SK-N-SH treated with all-trans-retinoic acid at 6 μM for 48 hours (cell line): Measurements from ENCODE around the gene TRNP1.
A peak's percentile ranks its signal among the peaks of the same experiment; 100 is the strongest.

ENCODE experiments used
- ATAC-seq: fragments of 200-7000 bp; cut with Tn5 transposase; 3 replicates; pipeline ENCODE4 v1.9.1; 2020; ENCODE audit warnings: mild to moderate bottlenecking, moderate library complexity
- ARNTL ChIP-seq: fragments of 450-650 bp; formaldehyde crosslinking; IDR thresholded peaks from 2 replicates; pipeline ENCODE4 v1.5.0; 2020; ENCODE audit warnings: low read depth, mild to moderate bottlenecking, moderate library complexity, borderline replicate concordance
- BACH2 ChIP-seq: fragments of 250-450 bp; sonication (Bioruptor Pico); IDR thresholded peaks from 2 replicates; pipeline ENCODE4 v1.9.0; 2021; ENCODE audit warnings: mild to moderate bottlenecking, borderline replicate concordance
- CREB5 ChIP-seq: fragments of 250-450 bp; sonication (Bioruptor Pico); IDR thresholded peaks from 2 replicates; pipeline ENCODE4 v1.5.1; 2020; ENCODE audit warnings: low read depth, mild to moderate bottlenecking, moderate library complexity
- CSDC2 ChIP-seq: fragments of 250-450 bp; sonication (Bioruptor Pico); IDR thresholded peaks from 2 replicates; pipeline ENCODE4 v1.5.0; 2020; ENCODE audit warnings: mild to moderate bottlenecking, moderate library complexity
- CSRNP3 ChIP-seq: fragments of 250-450 bp; sonication (Bioruptor Pico); IDR thresholded peaks from 2 replicates; pipeline ENCODE4 v1.5.1; 2021; ENCODE audit warnings: mild to moderate bottlenecking, moderate library complexity
- ESRRG ChIP-seq: fragments of 250-450 bp; sonication (Bioruptor Pico); IDR thresholded peaks from 2 replicates; pipeline ENCODE4 v1.6.1; 2021; ENCODE audit warnings: mild to moderate bottlenecking
- ISL1 ChIP-seq: fragments of 250-450 bp; sonication (Bioruptor Pico); IDR thresholded peaks from 2 replicates; pipeline ENCODE4 v2.1.2; 2022; ENCODE audit warnings: mild to moderate bottlenecking, moderate library complexity
- OSR1 ChIP-seq: fragments of 250-450 bp; sonication (Bioruptor Pico); IDR thresholded peaks from 2 replicates; pipeline ENCODE4 v1.8.0; 2022; ENCODE audit warnings: moderate library complexity, mild to moderate bottlenecking, inconsistent platforms
- PATZ1 ChIP-seq: fragments of 250-450 bp; sonication (Bioruptor Pico); IDR thresholded peaks from 2 replicates; pipeline ENCODE4 v1.8.0; 2020; ENCODE audit warnings: mild to moderate bottlenecking, moderate library complexity, borderline replicate concordance
- POU6F1 ChIP-seq: fragments of 250-450 bp; sonication (Bioruptor Pico); IDR thresholded peaks from 2 replicates; pipeline ENCODE4 v1.8.0; 2021; ENCODE audit warnings: low read depth, mild to moderate bottlenecking, moderate library complexity, borderline replicate concordance
- PPARA ChIP-seq: fragments of 250-450 bp; sonication (Bioruptor Pico); IDR thresholded peaks from 2 replicates; pipeline ENCODE4 v1.5.0; 2020; ENCODE audit warnings: mild to moderate bottlenecking, borderline replicate concordance
- RARB ChIP-seq: fragments of 250-450 bp; sonication (Bioruptor Pico); IDR thresholded peaks from 2 replicates; pipeline ENCODE4 v1.8.0; 2021; ENCODE audit warnings: mild to moderate bottlenecking, moderate library complexity
- SNAI2 ChIP-seq: fragments of 250-450 bp; sonication (Bioruptor Pico); IDR thresholded peaks from 2 replicates; pipeline ENCODE4 v1.5.0; 2020; ENCODE audit warnings: mild to moderate bottlenecking, moderate library complexity
- TCF4 ChIP-seq: fragments of 250-450 bp; sonication (Bioruptor Pico); IDR thresholded peaks from 2 replicates; pipeline ENCODE4 v1.8.0; 2021; ENCODE audit warnings: mild to moderate bottlenecking, moderate library complexity, borderline replicate concordance
- TOX ChIP-seq: fragments of 250-450 bp; sonication (Bioruptor Pico); IDR thresholded peaks from 2 replicates; pipeline ENCODE4 v1.8.0; 2021; ENCODE audit warnings: mild to moderate bottlenecking, moderate library complexity, borderline replicate concordance
- ZC3H10 ChIP-seq: fragments of 250-450 bp; sonication (Bioruptor Pico); IDR thresholded peaks from 2 replicates; pipeline ENCODE4 v1.5.1; 2021; ENCODE audit warnings: mild to moderate bottlenecking, moderate library complexity
- ZFP3 ChIP-seq: fragments of 250-450 bp; sonication (Bioruptor Pico); IDR thresholded peaks from 2 replicates; pipeline ENCODE4 v1.5.0; 2020; ENCODE audit warnings: mild to moderate bottlenecking, moderate library complexity
- ZFP30 ChIP-seq: fragments of 450-650 bp; formaldehyde crosslinking; IDR thresholded peaks from 2 replicates; pipeline ENCODE4 v1.5.0; 2022; ENCODE audit warnings: mild to moderate bottlenecking, moderate library complexity
- ZNF565 ChIP-seq: fragments of 450-650 bp; formaldehyde crosslinking; conservative IDR thresholded peaks from 2 replicates; pipeline ENCODE4 v1.5.0; 2020; ENCODE audit warnings: low read depth, mild to moderate bottlenecking, moderate library complexity
- ZNF70 ChIP-seq: fragments of 450-650 bp; formaldehyde crosslinking; IDR thresholded peaks from 2 replicates; pipeline ENCODE4 v1.5.0; 2020; ENCODE audit warnings: mild to moderate bottlenecking, moderate library complexity
- ZNF8 ChIP-seq: fragments of 450-650 bp; formaldehyde crosslinking; IDR thresholded peaks from 2 replicates; pipeline ENCODE4 v1.5.0; 2020; ENCODE audit warnings: mild to moderate bottlenecking, moderate library complexity
- TF ChIP-seq, protein P1 (sequence below): fragments of 250-450 bp; sonication (Bioruptor Pico); IDR thresholded peaks from 2 replicates; pipeline ENCODE4 v1.5.0; 2020; ENCODE audit warnings: mild to moderate bottlenecking, moderate library complexity

The TRNP1 gene

DNA sequence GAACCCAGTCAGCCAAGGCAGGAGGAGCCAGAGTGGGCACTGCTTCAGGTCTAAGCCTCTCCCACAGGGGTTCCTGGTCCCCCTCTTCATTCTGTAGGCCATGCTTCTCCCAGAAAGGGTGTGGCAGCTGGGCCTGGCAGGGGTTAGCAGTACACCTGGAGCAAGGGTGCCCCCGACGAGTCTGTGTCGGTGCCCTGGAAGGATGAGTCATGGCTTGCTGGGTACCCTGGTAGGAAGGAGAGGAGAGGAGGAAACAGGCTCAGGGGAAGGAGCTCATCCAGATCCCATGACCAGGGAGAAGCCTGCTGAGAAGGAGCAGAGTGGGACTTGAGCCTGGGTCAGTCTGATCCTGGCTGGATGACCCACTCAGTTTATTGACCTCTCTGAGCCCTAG, 43.6 kb upstream of the TRNP1 start:
- no peak for TF ChIP-seq TCF4
- no peak for TF ChIP-seq ARNTL
- TF ChIP-seq, protein P1, sequence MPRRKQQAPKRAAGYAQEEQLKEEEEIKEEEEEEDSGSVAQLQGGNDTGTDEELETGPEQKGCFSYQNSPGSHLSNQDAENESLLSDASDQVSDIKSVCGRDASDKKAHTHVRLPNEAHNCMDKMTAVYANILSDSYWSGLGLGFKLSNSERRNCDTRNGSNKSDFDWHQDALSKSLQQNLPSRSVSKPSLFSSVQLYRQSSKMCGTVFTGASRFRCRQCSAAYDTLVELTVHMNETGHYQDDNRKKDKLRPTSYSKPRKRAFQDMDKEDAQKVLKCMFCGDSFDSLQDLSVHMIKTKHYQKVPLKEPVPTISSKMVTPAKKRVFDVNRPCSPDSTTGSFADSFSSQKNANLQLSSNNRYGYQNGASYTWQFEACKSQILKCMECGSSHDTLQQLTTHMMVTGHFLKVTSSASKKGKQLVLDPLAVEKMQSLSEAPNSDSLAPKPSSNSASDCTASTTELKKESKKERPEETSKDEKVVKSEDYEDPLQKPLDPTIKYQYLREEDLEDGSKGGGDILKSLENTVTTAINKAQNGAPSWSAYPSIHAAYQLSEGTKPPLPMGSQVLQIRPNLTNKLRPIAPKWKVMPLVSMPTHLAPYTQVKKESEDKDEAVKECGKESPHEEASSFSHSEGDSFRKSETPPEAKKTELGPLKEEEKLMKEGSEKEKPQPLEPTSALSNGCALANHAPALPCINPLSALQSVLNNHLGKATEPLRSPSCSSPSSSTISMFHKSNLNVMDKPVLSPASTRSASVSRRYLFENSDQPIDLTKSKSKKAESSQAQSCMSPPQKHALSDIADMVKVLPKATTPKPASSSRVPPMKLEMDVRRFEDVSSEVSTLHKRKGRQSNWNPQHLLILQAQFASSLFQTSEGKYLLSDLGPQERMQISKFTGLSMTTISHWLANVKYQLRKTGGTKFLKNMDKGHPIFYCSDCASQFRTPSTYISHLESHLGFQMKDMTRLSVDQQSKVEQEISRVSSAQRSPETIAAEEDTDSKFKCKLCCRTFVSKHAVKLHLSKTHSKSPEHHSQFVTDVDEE (CRISPR knock-in tag): no peak
- no peak for TF ChIP-seq ZFP30 (CRISPR knock-in tag)
- no peak for TF ChIP-seq OSR1
- TF ChIP-seq BACH2 (CRISPR knock-in tag): no peak
- no peak for TF ChIP-seq CSDC2 (CRISPR knock-in tag)
- no peak for TF ChIP-seq CREB5 (CRISPR knock-in tag)
- no peak for TF ChIP-seq ESRRG (CRISPR knock-in tag)
- no peak for TF ChIP-seq ZC3H10 (CRISPR knock-in tag)
- no peak for TF ChIP-seq ISL1
- no peak for TF ChIP-seq ZNF565
- no peak for TF ChIP-seq CSRNP3 (CRISPR knock-in tag)
- no peak for TF ChIP-seq TOX (CRISPR knock-in tag)
- no peak for TF ChIP-seq SNAI2 (CRISPR knock-in tag)
- TF ChIP-seq, all 23 proteins: peak for 0
- ATAC-seq: peak; percentile 44

- TF ChIP-seq ZC3H10 (CRISPR knock-in tag) (no peak), BACH2 (CRISPR knock-in tag) (no peak), POU6F1 (no peak), CREB5 (CRISPR knock-in tag) (no peak), ZNF70 (CRISPR knock-in tag) (no peak), ZNF8 (CRISPR knock-in tag) (no peak), ZNF565 (no peak), PPARA (CRISPR knock-in tag) (no peak)
- TF ChIP-seq, all 23 proteins: peak for 0
- ATAC-seq: no peak
Observed at GRCh38 chr1:26950602-26951001, 42.9 kb upstream of the TRNP1 start.

DNA sequence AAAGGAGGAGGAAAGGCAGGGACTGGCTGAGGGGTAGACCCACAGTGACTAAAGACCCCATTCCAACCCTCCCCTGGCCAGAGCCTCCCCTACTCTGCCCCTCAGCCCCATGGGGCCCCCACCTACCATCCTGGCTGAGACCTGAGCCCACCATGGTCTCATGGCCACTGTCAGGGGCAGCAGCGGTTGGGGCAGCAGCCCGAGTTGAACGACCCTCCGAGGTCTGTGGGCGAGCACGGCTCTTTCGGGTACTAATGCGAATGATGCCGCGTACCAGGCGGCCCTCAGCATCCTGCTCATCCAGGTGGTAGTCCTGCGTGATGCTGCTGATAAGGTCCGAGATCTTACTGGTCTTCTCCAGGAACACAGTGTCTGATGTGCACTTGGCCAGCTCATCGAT, 42.3 kb upstream of the TRNP1 start:
- ATAC-seq: no peak
- no peak for TF ChIP-seq SNAI2 (CRISPR knock-in tag)
- TF ChIP-seq OSR1: no peak
- no peak for TF ChIP-seq ZFP3 (CRISPR knock-in tag)
- no peak for TF ChIP-seq CREB5 (CRISPR knock-in tag)
- no peak for TF ChIP-seq ZNF565
- no peak for TF ChIP-seq BACH2 (CRISPR knock-in tag)
- TF ChIP-seq TOX (CRISPR knock-in tag): no peak
- TF ChIP-seq RARB (CRISPR knock-in tag): no peak
- TF ChIP-seq ISL1: no peak
- no peak for TF ChIP-seq PPARA (CRISPR knock-in tag)
- TF ChIP-seq CSRNP3 (CRISPR knock-in tag): no peak
- no peak for TF ChIP-seq CSDC2 (CRISPR knock-in tag)
- no peak for TF ChIP-seq ZNF8 (CRISPR knock-in tag)
- no peak for TF ChIP-seq PATZ1
- no peak for TF ChIP-seq ZFP30 (CRISPR knock-in tag)
- no peak for TF ChIP-seq TCF4
- TF ChIP-seq ZNF70 (CRISPR knock-in tag): no peak
- TF ChIP-seq ZC3H10 (CRISPR knock-in tag): no peak
